Measurements from ENCODE around the gene TBCEL.
"Not testable (repeated sequence)": the region's sequence is repeated elsewhere in the genome, so short reads cannot be mapped to it uniquely, and the experiment has no call there.

The TBCEL gene

GRCh38 chr11:121004206-121004840, 19.6 kb upstream of the TBCEL start:
- TF ChIP-seq CTCF (IDR thresholded peaks at IDR 0.05; ENCODE audit: insufficient read depth, low read depth, low read length, missing control alignments) = no peak
- no peak overlapping the region for H3K4me3 ChIP-seq (ENCODE audit: low read depth, low read length)
- DNase-seq (ENCODE audit: low read depth) = no peak

GRCh38 chr11:121006922-121007321, 17.0 kb upstream of the TBCEL start:
- no peak overlapping the region for H3K4me3 ChIP-seq (ENCODE audit: low read depth, low read length)
- no peak for TF ChIP-seq CTCF (IDR thresholded peaks at IDR 0.05; ENCODE audit: insufficient read depth, low read depth, low read length, missing control alignments)

GRCh38 chr11:121008551-121008950, 15.4 kb upstream of the TBCEL start:
- no peak for TF ChIP-seq CTCF (IDR thresholded peaks at IDR 0.05; ENCODE audit: insufficient read depth, low read depth, low read length, missing control alignments)
- H3K4me3 ChIP-seq (ENCODE audit: low read depth, low read length) = no peak overlapping the region
- DNase-seq (ENCODE audit: low read depth) = no peak

More at GRCh38 chr11:121006922-121007321, 17.0 kb upstream of the TBCEL start:
- no peak for DNase-seq (ENCODE audit: low read depth)

GRCh38 chr11:121012091-121012490, 11.8 kb upstream of the TBCEL start:
- DNase-seq (ENCODE audit: low read depth) = no peak
- H3K4me3 ChIP-seq (ENCODE audit: low read depth, low read length) = no peak overlapping the region
- TF ChIP-seq CTCF (IDR thresholded peaks at IDR 0.05; ENCODE audit: insufficient read depth, low read depth, low read length, missing control alignments) = no peak

GRCh38 chr11:121018746-121019145, 5.2 kb upstream of the TBCEL start:
- no peak for TF ChIP-seq CTCF (IDR thresholded peaks at IDR 0.05; ENCODE audit: insufficient read depth, low read depth, low read length, missing control alignments)

GRCh38 chr11:121021718-121022117, 2.2 kb upstream of the TBCEL start:
- H3K4me3 ChIP-seq (ENCODE audit: low read depth, low read length); DNase-seq (ENCODE audit: low read depth): not testable (repeated sequence)

More at GRCh38 chr11:121018746-121019145, 5.2 kb upstream of the TBCEL start:
- DNase-seq (ENCODE audit: low read depth) = no peak
- H3K4me3 ChIP-seq (ENCODE audit: low read depth, low read length) = no peak overlapping the region

GRCh38 chr11:121024989-121025388, 1.1 kb downstream of the TBCEL start:
- no peak for TF ChIP-seq CTCF (IDR thresholded peaks at IDR 0.05; ENCODE audit: insufficient read depth, low read depth, low read length, missing control alignments)
- peak overlapping the region; percentile 61 for H3K4me3 ChIP-seq (ENCODE audit: low read depth, low read length)
- peak; percentile 14 for DNase-seq (ENCODE audit: low read depth)
